Measurements from ENCODE around the gene TARS3.
"Not testable (repeated sequence)": the region's sequence is repeated elsewhere in the genome, so short reads cannot be mapped to it uniquely, and the experiment has no call there.

The TARS3 gene

GRCh38 chr15:101697488-101697887 lies 26.8 kb downstream of the TARS3 start:
- no peak for DNase-seq

- DNase-seq = no peak
Observed at GRCh38 chr15:101696829-101697228, 27.4 kb downstream of the TARS3 start.

GRCh38 chr15:101694261-101694660 lies 30.0 kb downstream of the TARS3 start:
- no peak for DNase-seq

- no peak for DNase-seq
Observed at GRCh38 chr15:101692801-101693598, 31.3 kb downstream of the TARS3 start.

GRCh38 chr15:101689901-101690300 lies 34.4 kb downstream of the TARS3 start:
- DNase-seq = no peak

DNA sequence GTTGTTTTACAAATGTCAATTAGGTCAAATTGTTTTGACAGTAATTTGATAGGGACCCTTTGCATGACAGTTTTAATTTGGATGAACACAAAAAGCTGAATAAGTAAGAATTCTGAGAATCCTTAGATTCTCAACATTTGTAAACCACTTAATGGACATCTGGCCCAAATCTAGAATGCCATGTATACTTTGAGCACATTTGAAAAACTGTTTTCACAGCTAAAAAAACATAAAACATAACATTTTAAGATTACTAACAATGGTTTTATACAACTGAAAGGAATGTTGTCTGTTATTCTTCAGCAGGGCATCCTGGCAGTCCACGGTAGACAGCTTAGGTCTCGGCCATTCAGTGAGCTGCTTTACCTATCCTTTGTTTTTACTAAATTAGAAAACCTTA lies 37.6 kb downstream of the TARS3 start:
- no peak for DNase-seq

GRCh38 chr15:101684877-101685276 lies 39.4 kb downstream of the TARS3 start:
- DNase-seq = no peak

DNA sequence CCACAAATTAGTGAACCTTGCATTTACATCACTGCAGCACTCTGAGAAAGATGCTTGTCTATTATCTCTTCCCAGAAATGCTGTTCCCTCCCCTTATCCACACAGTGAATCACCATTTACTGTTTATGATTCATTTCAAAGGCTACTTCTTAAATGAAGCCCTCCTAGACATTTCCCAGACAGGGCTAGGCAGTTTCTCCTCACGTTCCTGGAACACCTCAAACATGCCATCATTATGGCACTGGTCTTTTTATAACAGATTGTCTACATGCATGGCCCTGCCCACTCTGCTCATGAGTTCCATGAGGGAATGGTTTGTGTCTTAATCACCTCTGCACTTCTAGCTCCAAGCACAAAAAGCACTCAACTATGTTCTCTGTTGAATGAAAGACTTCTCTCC lies 39.9 kb downstream of the TARS3 start:
- DNase-seq = no peak

DNA sequence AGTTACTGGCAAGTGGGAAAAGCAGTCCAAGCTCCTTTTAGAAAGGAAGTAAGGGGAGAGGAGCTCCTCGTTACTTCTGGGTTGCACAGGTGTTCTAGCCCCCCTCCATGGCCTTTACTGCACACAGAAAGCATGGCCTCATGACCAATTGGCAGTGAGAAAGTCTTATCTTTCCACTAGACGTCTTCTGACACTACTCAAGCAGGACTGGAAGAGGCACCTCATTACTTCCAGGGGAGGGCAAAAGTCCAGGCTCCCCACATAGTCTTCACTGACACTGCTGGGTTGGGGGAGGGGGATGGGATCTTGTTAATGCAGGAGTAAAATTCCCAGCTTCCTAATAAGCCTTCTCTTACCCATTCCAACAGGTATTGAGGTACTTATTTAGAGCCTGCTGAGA lies 44.5 kb downstream of the TARS3 start:
- DNase-seq = no peak

- DNase-seq = no peak
Observed at GRCh38 chr15:101676921-101677329, 47.3 kb downstream of the TARS3 start.

GRCh38 chr15:101675796-101676582 lies 48.3 kb downstream of the TARS3 start:
- no peak for DNase-seq

DNA sequence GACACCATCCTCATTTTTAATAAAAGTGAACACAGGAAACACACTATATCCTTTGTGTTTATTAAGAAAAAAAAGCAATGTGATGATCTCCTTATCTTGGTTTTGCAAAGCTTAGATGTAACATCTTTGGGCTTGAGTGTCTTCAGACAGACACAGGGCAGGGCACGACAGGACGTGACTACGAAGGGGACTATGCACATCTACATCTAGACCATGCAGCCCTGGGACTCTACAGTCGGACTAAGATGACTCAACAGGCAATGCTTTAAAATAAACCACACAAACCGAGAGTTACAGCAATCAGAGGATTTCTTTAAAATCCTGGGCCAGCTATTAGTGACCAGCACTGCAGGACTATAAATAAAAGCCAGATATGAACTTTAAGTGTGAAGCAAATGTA lies 49.3 kb downstream of the TARS3 start:
- no peak for DNase-seq

DNA sequence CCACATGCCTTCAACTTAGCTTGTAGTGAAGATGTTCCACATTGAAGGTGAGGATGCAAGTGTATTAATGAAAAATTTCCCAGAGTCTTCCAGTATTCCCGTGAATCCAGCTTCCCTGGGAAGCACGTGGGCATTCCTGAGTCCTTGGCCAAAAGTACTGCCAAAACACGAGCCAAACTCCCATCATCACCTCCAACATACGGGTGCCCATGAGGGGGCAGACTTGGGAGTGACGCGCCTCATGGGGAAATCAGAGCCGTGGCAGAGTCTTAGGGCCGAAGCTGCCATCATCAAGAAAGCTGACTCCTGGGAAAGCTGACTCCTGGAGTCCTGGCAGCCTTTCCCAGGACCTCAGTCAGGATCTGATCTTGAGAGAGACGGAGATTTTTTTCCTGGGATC lies 52.0 kb downstream of the TARS3 start:
- no peak for DNase-seq

- no peak for DNase-seq
Observed at GRCh38 chr15:101669744-101670143, 54.5 kb downstream of the TARS3 start.

- DNase-seq = no peak
Observed at GRCh38 chr15:101667881-101668280, 56.4 kb downstream of the TARS3 start.

- DNase-seq = no peak
Observed at GRCh38 chr15:101664303-101664913, 59.9 kb downstream of the TARS3 start.

GRCh38 chr15:101662203-101662602 lies 62.1 kb downstream of the TARS3 start:
- no peak for DNase-seq

DNA sequence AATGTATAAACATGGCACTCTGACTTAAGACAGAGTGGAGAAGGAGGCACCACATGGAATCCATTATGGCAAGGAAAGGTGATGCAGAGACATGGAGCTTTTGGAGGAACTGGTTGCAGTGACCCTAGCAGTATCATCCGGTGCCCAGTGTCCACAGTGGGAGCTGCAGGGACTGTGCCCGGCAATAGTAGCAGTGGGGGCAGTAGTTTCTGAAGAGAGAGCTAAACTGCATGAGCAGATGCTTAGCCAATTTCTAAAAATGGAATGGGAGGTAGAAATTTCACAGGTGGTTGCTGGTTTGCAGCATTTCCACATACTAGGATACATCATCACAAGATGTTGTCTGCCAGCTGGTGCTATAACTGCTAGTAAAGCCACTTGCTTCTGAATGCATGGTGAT lies 64.3 kb downstream of the TARS3 start:
- DNase-seq = no peak

DNA sequence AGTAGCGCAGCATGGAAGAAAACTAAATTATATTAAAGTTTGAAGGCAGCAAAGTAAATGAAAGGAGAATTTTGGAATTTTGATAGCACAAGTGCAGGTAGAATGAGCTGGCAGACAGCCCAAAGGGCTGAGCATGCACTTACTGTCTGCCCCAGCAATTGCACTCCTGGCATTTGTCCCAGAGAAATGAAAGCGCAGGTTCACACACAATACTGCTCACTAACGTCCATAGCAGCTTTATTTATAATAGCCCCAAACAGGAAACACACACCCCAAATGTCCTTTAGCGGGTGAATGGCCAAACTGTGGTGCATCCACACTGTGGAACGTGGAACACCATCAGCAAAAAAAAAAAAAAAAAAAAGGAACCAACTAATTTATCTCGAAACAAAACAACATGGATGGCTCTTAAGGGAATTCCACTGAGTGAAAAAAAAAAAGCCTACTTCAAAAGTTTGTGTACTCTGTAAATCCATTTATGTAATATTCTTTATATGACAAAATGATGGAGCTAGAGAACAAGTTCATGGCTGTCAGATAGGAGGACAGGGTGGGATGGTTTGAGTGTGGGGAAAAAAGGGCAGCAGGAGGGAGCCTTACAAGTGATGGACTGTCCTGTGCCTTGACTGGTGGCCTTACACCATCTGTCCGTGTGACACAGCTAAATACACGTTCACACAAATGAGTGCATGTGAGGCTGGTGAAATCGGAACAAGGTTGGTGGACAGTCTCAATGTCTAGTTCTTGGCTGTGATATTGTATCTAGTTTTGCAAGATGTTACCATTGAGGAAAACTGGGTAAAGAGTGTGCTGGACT lies 66.1 kb downstream of the TARS3 start:
- no peak for DNase-seq

DNA sequence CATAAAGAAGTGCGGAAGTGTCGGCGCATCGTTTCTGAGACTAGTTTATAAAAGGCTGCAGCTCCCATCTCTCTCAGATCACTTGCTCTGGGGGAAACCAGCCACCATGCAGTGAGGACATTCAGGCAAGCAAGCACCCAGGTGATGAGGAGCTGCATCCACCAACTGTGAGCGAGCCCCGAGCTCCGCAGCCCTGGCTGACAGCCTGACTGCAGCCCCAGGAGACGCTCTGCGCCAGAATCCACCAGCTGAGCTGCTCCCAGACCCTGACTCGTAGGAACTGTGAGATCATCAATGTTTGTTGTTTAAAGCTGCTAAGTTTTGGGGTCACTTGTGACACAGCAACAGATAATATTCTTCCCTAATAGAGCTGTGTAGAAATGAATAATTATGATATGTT lies 67.1 kb downstream of the TARS3 start:
- no peak for DNase-seq

- not testable (repeated sequence) for DNase-seq
Observed at GRCh38 chr15:101654624-101655337, 69.5 kb downstream of the TARS3 start.

GRCh38 chr15:101654171-101654570 lies 70.1 kb downstream of the TARS3 start:
- DNase-seq = no peak
